22Rv1 (cell line): ENCODE measurements around the gene ABCD1.

Experiments used
- CTCF ChIP-seq: fragments of 450-650 bp; IDR thresholded peaks from 2 replicates; pipeline ENCODE4 v1.5.1; 2017; ENCODE audit warnings: mild to moderate bottlenecking
- ZFX ChIP-seq: fragments of 450-650 bp; IDR thresholded peaks from 2 replicates; pipeline ENCODE4 v1.6.1; 2017; ENCODE audit warnings: antibody characterized with exemption, borderline replicate concordance

- TF ChIP-seq CTCF = no peak
- TF ChIP-seq ZFX = no peak
These were observed 49.3 kb downstream of the ABCD1 start for GRCh38 chrX:153773741-153774575.
